ENCODE results near the gene DUSP22. TPM values are rescaled to one million over a fixed set of nuclear protein-coding genes. Genes with fewer than 3 reads are reported as not detected.

DUSP22 gene
- total and polyA plus RNA-seq, 2 donors (not counting 1 experiment from before 2014, with no cell fraction given) = 10.9 to 13.7 TPM

DNA sequence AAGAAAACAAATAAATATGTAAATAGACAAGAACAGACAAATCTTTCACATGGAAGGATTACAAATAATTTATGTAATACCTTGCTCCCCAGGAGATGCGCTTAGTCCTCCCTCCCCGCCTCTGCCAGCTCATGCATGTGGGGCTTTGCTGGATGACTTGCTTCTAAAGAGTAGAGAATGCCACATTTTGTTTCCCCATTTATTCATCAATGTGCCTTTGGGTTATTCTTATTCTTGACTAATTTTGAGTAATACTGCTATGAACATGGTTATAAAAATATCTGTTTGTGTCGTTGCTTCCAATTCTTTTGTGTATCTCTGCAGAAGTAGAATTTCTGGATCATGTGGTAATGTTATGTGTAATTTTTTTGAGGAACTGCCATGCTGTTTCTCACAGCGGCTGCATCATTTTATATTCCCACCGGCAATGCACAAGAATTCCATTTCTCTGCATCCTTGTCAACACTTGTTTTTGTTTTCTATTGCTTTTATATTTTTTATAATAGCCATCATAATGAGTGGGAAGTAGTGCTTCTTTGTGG, 23.8 kb upstream of the DUSP22 start:
- Histone ChIP-seq H2AFZ (ENCODE audit: low read length) (no peak overlapping the region), H3K9me3 (ENCODE audit: control insufficient read depth, insufficient read depth, low read depth, low read length) (no peaks in the 10 kb centered on the region), H3K79me2 (ENCODE audit: control insufficient read depth, insufficient read depth, low read length) (no peaks in the 10 kb centered on the region), H3K27me3 (ENCODE audit: control insufficient read depth, insufficient read depth, low read length) (no peaks in the 10 kb centered on the region), H3K9ac (ENCODE audit: insufficient read depth, low read length) (no peak overlapping the region), H3K27ac (ENCODE audit: insufficient read depth, low read length) (no peak overlapping the region), H4K20me1 (ENCODE audit: control insufficient read depth, extremely low read depth, insufficient read depth, low read length) (no peaks in the 10 kb centered on the region), H3K36me3 (ENCODE audit: control insufficient read depth, insufficient read depth, low read length) (no peaks in the 10 kb centered on the region), H3K4me3 (replicated peaks in 1 of 4; ENCODE audit: control extremely low read depth in 1 of 4, insufficient read depth in 1 of 4, low read depth in 3 of 4, low read length in 4 of 4) (no peak overlapping the region), H3K4me2 (ENCODE audit: extremely low read depth, insufficient read depth, low read length) (no peak overlapping the region), H3K4me1 (ENCODE audit: control insufficient read depth, extremely low read depth, insufficient read depth, low read length) (no peaks in the 10 kb centered on the region)
- TF ChIP-seq EZH2 (IDR thresholded peaks at IDR 0.05; ENCODE audit: low read length, missing control alignments) = no peak
- TF ChIP-seq, protein P1, sequence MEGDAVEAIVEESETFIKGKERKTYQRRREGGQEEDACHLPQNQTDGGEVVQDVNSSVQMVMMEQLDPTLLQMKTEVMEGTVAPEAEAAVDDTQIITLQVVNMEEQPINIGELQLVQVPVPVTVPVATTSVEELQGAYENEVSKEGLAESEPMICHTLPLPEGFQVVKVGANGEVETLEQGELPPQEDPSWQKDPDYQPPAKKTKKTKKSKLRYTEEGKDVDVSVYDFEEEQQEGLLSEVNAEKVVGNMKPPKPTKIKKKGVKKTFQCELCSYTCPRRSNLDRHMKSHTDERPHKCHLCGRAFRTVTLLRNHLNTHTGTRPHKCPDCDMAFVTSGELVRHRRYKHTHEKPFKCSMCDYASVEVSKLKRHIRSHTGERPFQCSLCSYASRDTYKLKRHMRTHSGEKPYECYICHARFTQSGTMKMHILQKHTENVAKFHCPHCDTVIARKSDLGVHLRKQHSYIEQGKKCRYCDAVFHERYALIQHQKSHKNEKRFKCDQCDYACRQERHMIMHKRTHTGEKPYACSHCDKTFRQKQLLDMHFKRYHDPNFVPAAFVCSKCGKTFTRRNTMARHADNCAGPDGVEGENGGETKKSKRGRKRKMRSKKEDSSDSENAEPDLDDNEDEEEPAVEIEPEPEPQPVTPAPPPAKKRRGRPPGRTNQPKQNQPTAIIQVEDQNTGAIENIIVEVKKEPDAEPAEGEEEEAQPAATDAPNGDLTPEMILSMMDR (conservative IDR thresholded peaks at IDR 0.05 in 1 of 2, IDR thresholded peaks at IDR 0.05 in 1 of 2; ENCODE audit: low read depth in 1 of 2, low read length in 2 of 2) = no peak
- no peak for DNase-seq (ENCODE audit: low read depth in 2 of 2)

DNA sequence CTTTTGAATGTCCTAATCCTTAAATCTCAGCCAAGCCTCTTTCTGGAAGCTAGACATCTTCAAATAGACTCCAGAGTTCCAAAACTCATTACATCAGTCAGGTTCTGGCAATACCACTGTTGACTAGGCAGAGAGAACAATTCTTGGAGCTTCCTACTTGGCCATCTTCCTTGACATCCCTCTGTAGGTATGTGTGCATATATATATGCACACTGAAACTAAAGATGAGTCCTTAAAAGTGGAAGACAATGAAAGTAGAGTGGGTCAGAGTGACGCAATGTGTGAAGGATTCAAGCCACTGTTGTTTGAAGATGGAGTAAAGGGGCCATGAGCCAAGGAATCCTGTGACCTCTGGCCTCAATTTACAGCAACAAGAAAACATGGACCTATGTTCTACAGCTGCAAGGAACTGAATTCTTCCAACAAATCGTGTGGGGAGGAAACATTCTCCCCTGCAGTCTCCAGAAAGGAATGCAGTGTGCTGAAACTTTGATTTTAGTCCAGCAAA, 18.7 kb upstream of the DUSP22 start:
- Histone ChIP-seq H2AFZ (ENCODE audit: low read length) (no peak overlapping the region), H3K4me2 (ENCODE audit: extremely low read depth, insufficient read depth, low read length) (no peak overlapping the region), H3K79me2 (ENCODE audit: control insufficient read depth, insufficient read depth, low read length) (no peaks in the 10 kb centered on the region), H3K36me3 (ENCODE audit: control insufficient read depth, insufficient read depth, low read length) (no peaks in the 10 kb centered on the region), H3K27me3 (ENCODE audit: control insufficient read depth, insufficient read depth, low read length) (no peaks in the 10 kb centered on the region), H3K4me3 (replicated peaks in 1 of 4; ENCODE audit: control extremely low read depth in 1 of 4, insufficient read depth in 1 of 4, low read depth in 3 of 4, low read length in 4 of 4) (no peak overlapping the region), H3K9me3 (ENCODE audit: control insufficient read depth, insufficient read depth, low read depth, low read length) (no peaks in the 10 kb centered on the region), H3K27ac (ENCODE audit: insufficient read depth, low read length) (no peak overlapping the region), H3K4me1 (ENCODE audit: control insufficient read depth, extremely low read depth, insufficient read depth, low read length) (no peaks in the 10 kb centered on the region), H4K20me1 (ENCODE audit: control insufficient read depth, extremely low read depth, insufficient read depth, low read length) (no peaks in the 10 kb centered on the region), H3K9ac (ENCODE audit: insufficient read depth, low read length) (no peak overlapping the region)
- no peak for DNase-seq (ENCODE audit: low read depth in 2 of 2)
- TF ChIP-seq, protein P1 (conservative IDR thresholded peaks at IDR 0.05 in 1 of 2, IDR thresholded peaks at IDR 0.05 in 1 of 2; ENCODE audit: low read depth in 1 of 2, low read length in 2 of 2) = no peak
- TF ChIP-seq EZH2 (IDR thresholded peaks at IDR 0.05; ENCODE audit: low read length, missing control alignments) = no peak

DNA sequence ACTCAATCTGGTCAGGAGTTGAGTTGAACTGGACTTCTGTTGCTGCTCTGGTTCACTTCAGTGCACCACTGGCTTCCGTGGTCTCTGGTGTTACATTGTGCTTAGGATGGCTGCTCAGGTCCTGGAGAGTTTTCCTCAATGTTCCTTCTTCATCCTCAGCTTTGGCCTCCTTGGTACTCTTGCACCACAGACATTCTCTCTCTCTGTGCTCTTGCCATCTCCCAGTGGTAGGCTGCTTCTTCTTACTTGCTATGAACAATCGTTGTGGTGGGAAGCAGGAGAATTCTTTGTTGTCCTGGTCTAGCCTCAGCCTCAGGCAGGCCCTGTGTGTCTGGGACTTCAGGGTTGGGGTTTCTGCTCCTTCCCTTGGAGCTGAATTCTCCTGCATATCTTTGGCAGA, 14.5 kb upstream of the DUSP22 start:
- H4K20me1 ChIP-seq (ENCODE audit: control insufficient read depth, extremely low read depth, insufficient read depth, low read length) = no peaks in the 10 kb centered on the region
- no peak overlapping the region for H3K4me2 ChIP-seq (ENCODE audit: extremely low read depth, insufficient read depth, low read length)
- no peak overlapping the region for H3K4me3 ChIP-seq (replicated peaks in 1 of 4; ENCODE audit: control extremely low read depth in 1 of 4, insufficient read depth in 1 of 4, low read depth in 3 of 4, low read length in 4 of 4)
- no peaks in the 10 kb centered on the region for H3K36me3 ChIP-seq (ENCODE audit: control insufficient read depth, insufficient read depth, low read length)
- H3K4me1 ChIP-seq (ENCODE audit: control insufficient read depth, extremely low read depth, insufficient read depth, low read length) = no peaks in the 10 kb centered on the region
- no peak overlapping the region for H3K27ac ChIP-seq (ENCODE audit: insufficient read depth, low read length)
- TF ChIP-seq EZH2 (IDR thresholded peaks at IDR 0.05; ENCODE audit: low read length, missing control alignments) = no peak
- TF ChIP-seq, protein P1 (conservative IDR thresholded peaks at IDR 0.05 in 1 of 2, IDR thresholded peaks at IDR 0.05 in 1 of 2; ENCODE audit: low read depth in 1 of 2, low read length in 2 of 2) = no peak
- no peaks in the 10 kb centered on the region for H3K79me2 ChIP-seq (ENCODE audit: control insufficient read depth, insufficient read depth, low read length)
- no peaks in the 10 kb centered on the region for H3K9me3 ChIP-seq (ENCODE audit: control insufficient read depth, insufficient read depth, low read depth, low read length)
- no peak overlapping the region for H2AFZ ChIP-seq (ENCODE audit: low read length)
- no peaks in the 10 kb centered on the region for H3K27me3 ChIP-seq (ENCODE audit: control insufficient read depth, insufficient read depth, low read length)
- no peak overlapping the region for H3K9ac ChIP-seq (ENCODE audit: insufficient read depth, low read length)
- DNase-seq (ENCODE audit: low read depth in 2 of 2) = no peak
